Fibroblast of skin of scalp (primary cell): Measurements from ENCODE around the gene MACROD2.
A peak's percentile ranks its signal among the peaks of the same experiment; 100 is the strongest.

Source experiments
- DNase-seq: peaks from one replicate; pipeline ENCODE4 v3.0.0-alpha.2; 2013

Gene MACROD2

DNA sequence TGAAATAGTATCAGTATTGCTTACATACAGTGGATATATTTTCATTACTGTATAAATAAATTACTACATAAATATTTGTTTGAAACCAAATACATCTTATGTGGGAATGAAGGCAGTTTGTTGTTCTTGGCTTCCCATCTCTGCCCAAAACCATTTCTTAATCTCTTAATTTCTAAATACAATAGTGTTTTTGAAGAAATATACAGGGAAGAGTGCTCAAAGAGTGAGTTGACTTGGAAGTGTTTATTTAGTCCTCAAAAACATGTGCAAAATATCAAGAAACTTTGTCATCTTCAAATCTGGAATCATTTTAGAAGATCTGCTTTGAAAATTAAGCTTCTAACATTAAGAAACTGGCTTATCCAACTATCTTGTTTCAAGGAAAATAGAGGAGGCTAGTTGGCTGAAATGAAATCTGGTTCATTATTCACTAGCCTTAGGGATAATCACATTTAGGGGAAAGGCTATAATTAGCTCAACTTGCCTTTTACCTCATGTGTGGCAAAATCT lies 601.9 kb downstream of the MACROD2 start:
- no peak for DNase-seq

GRCh38 chr20:14599613-14600012 lies 604.3 kb downstream of the MACROD2 start:
- DNase-seq: no peak

DNA sequence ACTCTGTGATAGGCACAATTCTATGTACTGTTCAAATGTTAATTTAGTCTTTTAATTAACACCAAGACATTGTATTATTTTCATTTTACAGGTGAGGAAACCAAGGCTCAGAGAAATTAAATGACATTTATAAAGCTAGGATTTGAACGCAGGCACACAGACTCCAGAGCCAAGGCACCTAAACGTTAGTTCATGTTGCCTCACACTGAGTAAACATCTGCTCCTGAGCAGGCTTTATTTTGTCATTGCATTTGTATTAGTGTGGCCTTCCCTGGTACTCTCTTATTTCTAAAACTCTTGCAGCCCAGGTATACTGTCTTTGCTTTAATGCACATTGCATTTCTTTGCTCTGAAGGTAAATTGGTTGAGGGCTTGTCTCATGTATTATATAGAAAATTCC lies 605.2 kb downstream of the MACROD2 start:
- no peak for DNase-seq

DNA sequence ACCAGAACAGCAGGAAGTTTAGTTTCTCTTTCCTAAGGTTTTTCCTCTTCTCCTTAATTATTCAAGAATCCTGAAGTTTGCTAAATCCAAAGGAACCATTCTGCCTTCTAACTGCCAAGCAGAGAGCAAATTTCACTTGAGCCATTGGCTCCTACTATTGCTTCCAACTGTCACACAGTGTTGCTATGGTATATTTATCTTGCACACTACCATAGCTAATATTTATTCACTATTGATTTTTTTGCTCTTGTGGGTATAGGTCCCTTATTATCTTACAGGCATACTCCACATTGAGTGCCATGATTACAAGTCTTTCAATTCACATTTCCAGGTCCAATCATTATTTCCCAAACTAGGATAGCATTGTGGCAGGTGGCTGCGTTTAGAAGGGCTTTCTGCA lies 608.8 kb downstream of the MACROD2 start:
- DNase-seq: no peak

GRCh38 chr20:14609328-14610221 lies 614.3 kb downstream of the MACROD2 start:
- DNase-seq: no peak

DNA sequence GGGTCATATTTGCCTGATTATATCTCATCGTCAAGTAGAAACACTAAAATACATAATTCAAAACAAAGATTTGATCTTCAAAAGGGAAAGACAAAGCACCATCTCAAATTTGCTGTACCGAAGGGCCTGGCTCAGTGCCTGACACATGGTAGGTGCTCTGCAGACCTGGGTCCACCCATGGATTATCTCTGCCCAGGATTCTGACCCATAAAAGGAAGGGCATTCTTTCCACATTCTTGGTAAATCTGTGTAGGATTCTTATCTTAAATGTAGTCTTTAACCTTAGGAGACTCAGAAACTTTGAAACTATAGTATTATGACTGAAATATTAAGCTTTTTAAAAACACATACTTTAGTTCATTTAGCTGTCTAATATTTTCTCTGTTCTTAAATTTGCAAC lies 616.2 kb downstream of the MACROD2 start:
- no peak for DNase-seq

GRCh38 chr20:14612391-14612790 lies 617.1 kb downstream of the MACROD2 start:
- peak; percentile 68 for DNase-seq

DNA sequence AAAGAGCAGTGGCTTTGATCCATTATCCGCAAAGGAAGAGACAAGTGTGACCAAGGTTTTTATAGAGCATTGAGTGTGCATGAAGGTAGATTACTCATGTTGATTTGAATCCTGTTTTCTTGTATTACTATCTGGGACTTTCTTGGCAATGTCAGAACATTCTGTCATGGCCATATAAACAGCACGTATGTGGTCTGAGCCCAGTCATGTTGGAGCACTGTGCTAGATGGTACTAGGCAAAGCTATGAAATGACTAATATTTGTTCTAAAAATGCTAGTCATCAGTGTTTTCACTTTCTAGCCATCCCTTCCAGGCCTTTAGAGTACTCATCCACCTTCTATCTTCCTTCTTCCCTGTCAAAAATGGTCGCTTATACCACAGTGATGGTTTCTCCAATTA lies 620.7 kb downstream of the MACROD2 start:
- DNase-seq: no peak

DNA sequence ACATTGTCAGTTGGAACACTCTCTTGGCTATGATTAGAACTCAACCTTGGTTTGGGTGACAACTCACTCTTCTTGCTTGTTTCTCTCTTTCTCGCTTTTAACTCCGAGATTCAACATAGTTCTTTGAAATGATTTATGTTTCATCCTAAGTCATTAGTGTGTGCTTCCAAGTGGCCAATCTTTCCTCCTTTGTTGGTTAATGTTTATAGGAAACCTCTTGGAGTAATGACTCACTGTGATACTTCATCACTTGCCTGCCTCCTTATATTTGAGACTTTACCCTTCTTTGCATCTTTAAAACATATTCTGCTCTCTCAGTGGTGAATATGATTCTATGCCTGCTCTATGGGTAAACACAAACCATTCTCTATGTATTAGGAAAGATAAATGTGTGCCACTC lies 621.8 kb downstream of the MACROD2 start:
- DNase-seq: no peak

DNA sequence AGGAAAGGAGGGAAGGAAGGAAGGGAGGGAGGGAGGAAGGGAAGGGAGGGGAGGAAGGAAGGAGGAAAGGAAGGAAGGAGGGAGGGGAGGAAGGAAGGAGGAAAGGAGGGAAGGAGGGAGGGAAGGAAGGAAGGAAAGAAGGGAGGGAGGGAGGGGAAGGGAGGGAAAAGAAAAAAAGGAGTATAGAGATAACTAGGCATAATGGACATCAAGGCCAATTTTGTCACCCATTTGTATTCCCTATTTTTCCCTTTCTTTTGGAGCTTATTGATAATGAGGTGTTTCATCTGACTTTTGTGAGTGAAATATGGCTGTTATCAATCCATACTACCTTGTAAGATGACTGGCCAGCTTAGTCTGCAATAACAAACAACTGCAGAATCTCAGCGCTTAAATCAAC lies 624.1 kb downstream of the MACROD2 start:
- no peak for DNase-seq

GRCh38 chr20:14622796-14623195 lies 627.5 kb downstream of the MACROD2 start:
- peak; percentile 35 for DNase-seq

GRCh38 chr20:14631011-14631410 lies 635.7 kb downstream of the MACROD2 start:
- DNase-seq: no peak

DNA sequence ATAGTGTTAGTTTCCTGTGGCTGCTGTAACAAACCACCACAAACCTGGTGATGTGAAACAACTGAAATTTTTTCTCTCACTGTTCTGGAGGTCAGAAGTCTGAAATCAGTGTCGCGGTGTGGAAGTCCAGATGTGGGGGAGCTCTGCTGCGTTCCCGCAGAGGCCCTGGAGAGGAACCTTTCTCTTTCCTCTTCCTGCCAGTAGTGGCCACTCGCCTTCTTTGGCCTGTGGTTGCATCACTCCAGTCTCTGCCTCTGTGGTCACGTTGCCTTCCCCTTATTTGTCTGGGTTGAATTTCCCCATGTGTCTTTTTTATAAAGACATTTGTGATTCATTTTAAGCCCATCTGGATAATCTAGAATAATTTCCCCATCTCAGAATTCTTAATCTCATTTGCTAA lies 637.6 kb downstream of the MACROD2 start:
- DNase-seq: peak; percentile 11

GRCh38 chr20:14633507-14633906 lies 638.2 kb downstream of the MACROD2 start:
- peak; percentile 7 for DNase-seq

DNA sequence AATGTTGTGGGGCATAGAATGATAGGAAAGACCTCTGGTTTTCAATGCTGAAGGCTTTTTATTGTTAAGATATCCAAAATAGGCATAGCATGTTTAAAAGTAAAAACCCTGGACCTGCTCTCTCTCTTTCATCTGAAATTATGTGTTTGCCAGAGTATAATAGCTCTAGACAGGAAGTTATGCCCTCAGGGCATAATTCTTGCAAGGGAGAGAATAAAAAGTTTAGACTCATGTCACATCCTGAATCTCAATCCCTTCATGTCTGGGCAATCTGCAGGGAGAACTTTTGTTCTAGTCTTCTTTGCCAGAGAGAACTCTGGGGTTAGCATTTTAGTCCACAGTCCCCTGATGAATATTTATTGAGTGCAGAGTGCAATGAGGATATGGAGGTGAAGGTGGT lies 639.3 kb downstream of the MACROD2 start:
- DNase-seq: no peak

DNA sequence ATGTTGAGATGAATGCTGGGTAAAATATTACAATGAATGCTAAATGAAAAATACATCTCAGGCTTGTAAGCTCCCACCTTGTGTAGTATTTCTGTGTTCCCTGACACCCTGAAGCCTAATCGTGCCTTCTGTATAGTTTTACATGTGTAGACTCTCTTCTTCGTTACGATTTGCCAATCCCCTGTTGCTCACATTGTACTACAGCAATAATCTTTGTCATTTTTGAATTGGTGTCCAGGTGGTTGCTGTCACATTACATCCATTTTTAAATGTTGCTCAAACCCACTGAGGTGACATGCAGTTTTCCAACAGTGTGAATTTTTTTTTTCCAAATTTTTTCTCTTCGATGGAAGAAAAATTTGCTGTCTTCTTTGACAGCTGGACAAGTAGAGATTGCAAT lies 642.1 kb downstream of the MACROD2 start:
- no peak for DNase-seq

GRCh38 chr20:14643146-14643545 lies 647.8 kb downstream of the MACROD2 start:
- DNase-seq: no peak

GRCh38 chr20:14643556-14643955 lies 648.2 kb downstream of the MACROD2 start:
- DNase-seq: no peak

- DNase-seq: no peak
Observed at GRCh38 chr20:14644306-14645097, 649.2 kb downstream of the MACROD2 start.

DNA sequence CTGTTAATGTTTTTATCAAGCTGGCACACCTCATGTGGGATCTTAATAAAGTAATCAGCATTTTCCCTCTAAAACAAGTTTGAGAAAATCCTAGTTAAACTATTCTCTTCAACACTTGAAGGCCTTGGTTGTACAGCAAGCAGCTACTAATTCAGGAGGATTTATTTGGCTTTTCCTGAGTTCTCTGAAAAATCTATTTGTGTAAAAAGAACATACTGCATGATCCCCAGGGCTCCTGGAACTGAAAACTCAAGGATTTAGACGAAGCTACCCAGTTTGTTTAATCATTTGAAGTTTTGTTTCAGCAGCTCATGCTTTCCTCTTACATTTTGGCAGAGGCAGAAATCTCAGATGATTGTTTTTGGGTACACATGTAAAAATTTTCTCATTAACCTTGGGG lies 651.7 kb downstream of the MACROD2 start:
- DNase-seq: no peak

DNA sequence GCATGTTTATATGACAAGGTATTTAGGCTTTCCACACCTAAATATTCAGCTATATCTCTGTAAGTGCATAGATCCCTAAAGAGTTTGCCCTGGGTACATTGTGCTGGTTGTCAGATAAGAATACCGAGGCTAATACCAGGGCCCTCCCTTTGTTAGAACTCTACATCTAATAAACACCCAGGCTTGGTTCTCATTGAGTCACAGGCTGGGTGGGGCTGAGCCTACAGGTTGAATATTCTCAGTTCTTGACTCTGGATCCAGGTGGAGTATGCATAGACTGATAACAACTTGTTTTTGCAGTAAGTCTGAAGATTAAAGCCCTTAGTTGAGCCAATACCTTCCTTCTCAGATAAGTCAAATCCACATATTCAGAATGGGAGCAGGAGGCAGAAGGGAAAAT lies 654.3 kb downstream of the MACROD2 start:
- DNase-seq: no peak

DNA sequence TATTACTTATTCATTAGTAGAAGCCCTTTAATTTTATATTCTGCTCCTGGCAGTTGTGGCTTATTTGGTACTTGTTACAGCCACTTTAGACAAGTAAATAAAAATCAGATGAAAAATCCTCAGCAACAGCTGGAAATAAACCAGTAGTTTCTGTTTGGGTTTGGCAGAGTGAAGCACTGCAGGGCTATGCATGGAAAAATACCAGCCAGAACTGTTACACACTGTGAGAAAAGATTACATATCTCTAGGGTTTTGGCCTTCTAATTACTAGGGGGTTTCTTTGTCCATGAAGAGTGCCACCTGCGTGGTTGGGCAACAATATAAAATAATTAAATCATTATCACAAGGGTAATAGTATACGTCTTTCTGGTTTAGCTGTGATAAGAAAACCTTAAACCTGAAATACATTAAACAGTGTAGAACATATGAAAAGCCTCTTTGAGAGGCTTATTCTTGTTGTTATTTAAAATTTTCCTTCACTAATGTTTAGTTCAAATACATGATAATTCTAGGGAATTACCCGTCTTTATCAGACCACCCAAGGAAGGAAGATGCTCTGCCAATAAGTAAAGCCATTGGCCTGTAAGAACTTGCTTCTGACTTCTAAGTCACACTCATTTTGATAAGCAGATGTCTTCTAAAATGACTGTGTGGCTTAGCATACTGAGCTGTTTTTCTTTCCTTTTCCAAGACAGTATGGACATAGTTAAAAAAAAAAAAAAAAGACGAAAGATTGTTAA lies 662.1 kb downstream of the MACROD2 start:
- DNase-seq: no peak

DNA sequence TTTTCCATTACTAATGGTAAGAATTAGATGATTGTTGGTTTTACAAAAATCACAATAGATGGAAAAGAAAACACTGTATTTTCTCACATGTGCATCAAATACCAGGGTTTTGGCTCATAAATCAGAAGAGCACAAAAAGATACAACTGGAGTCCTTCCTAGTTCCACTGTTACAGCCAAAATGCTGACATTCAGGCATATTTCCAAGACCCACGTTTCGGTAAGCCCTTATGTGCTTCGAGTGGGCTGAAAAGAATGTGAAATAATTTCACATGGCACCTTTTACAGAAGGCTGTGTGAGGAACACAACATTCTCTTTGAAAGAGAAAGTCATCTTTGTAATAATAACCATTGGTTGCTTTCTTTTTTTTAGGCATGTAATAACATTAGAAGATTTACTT lies 668.8 kb downstream of the MACROD2 start:
- no peak for DNase-seq
